Breast epithelium (tissue), 4 donors: Measurements from ENCODE around the gene GRHL3. TPM values are rescaled to one million over a fixed set of nuclear protein-coding genes. Genes with fewer than 3 reads are reported as not detected.

Experiments
- DNase-seq, 2 donors: peaks; one replicate each; pipeline ENCODE4 v3.0.0-alpha.2; 2019; ENCODE audit warnings: low spot score in 2 of 2
- H3K27ac ChIP-seq, 2 donors: fragments of 200-600 bp; sonication (generic) in 1 of 2; one replicate each; pipeline ENCODE4 v1.5.1; 2016 to 2019; ENCODE audit warnings: mild to moderate bottlenecking in 1 of 2
- H3K27me3 ChIP-seq, 2 donors: fragments of 200-600 bp; sonication (generic) in 1 of 2; one replicate each; pipeline versions ENCODE4 v1.5.1 to v1.6.0; 2017 to 2019; ENCODE audit warnings: control low read depth in 1 of 2, mild to moderate bottlenecking in 1 of 2
- H3K36me3 ChIP-seq: fragments of 200-600 bp; one replicate; pipeline ENCODE4 v1.5.1; 2019
- H3K4me1 ChIP-seq, 2 donors: fragments of 200-600 bp; sonication (generic); one replicate each; pipeline ENCODE4 v1.5.1; 2016 to 2019; ENCODE audit warnings: control low read depth in 1 of 2
- H3K4me3 ChIP-seq, 3 donors: fragments of 200-600 bp; sonication (generic); 1 replicate in 2 of 3; 2 replicates in 1 of 3; pipeline ENCODE4 v1.5.1; 2016 to 2019; ENCODE audit warnings: mild to moderate bottlenecking in 3 of 3, moderate library complexity in 2 of 3
- H3K9me3 ChIP-seq, 2 donors: fragments of 200-600 bp; sonication (generic) in 1 of 2; one replicate each; pipeline ENCODE4 v1.5.1; 2016 to 2019; ENCODE audit warnings: control low read depth in 1 of 2
- CTCF ChIP-seq, 3 donors: fragments of 450-650 bp; IDR thresholded peaks; one replicate each; pipeline ENCODE4 v1.5.1; 2016 to 2017; ENCODE audit warnings: antibody characterized with exemption in 3 of 3, mild to moderate bottlenecking in 3 of 3, moderate library complexity in 3 of 3
- POLR2A ChIP-seq: fragments of 450-650 bp; IDR thresholded peaks from one replicate; pipeline ENCODE4 v1.6.1; 2016; ENCODE audit warnings: antibody characterized with exemption, mild to moderate bottlenecking, moderate library complexity
- POLR2AphosphoS5 ChIP-seq, 3 donors: sonication (generic); formaldehyde crosslinking; IDR thresholded peaks; one replicate each; pipeline ENCODE4 v1.6.1; 2017; ENCODE audit warnings: antibody characterized with exemption in 3 of 3
- intact Hi-C: fragments of 100-400 bp; cut with DNase I; formaldehyde crosslinking; loops from one replicate; pipeline ENCODE4 v1.15.1; 2023; ENCODE audit warnings: low total_unique reads
- total RNA-seq, 3 donors: library from RNA; depleted of rRNA; stranded (reverse); fragments of >200 nt; gene quantifications; one replicate each; pipeline ENCODE4 v1.1.0, GENCODE V29; 2016

Gene GRHL3
- total RNA-seq, 3 donors from 2014 or later, result 0.98 to 4.0 TPM; not detected in 1

- Histone ChIP-seq H3K4me3 (peak overlapping the region in 1 of 3 donors; percentile 41), H3K9me3 (no peaks in the 10 kb centered on the region), H3K4me1 (peaks cover 0 to 9% of the 10 kb centered on the region in 2 donors), H3K27me3 (no peaks in the 10 kb centered on the region), H3K27ac (peak overlapping the region; percentile 74 to 92), H3K36me3 (no peaks in the 10 kb centered on the region)
- peak in 1 of 2 donors; percentile 43 for DNase-seq
- intact Hi-C loops, result no loop called here
- TF ChIP-seq POLR2AphosphoS5 (IDR thresholded peaks at IDR 0.05) (peak in 2 of 3 donors; percentile 70 to 76), CTCF (IDR thresholded peaks at IDR 0.05) (no peak)
Observed at GRCh38 chr1:24294228-24294672, 24.9 kb upstream of the GRHL3 start.

- intact Hi-C loops, result no loop called here
- H3K9me3 ChIP-seq, result no peaks in the 10 kb centered on the region
- peak in 1 of 2 donors; percentile 36 for DNase-seq
- peaks cover 0 to 8% of the 10 kb centered on the region in 2 donors for H3K4me1 ChIP-seq
- no peaks in the 10 kb centered on the region for H3K27me3 ChIP-seq
- TF ChIP-seq POLR2AphosphoS5 (IDR thresholded peaks at IDR 0.05) (peak in 2 of 3 donors; percentile 50 to 92), CTCF (IDR thresholded peaks at IDR 0.05) (no peak)
- no peaks in the 10 kb centered on the region for H3K36me3 ChIP-seq
- peak overlapping the region in 1 of 3 donors; percentile 41 for H3K4me3 ChIP-seq
- peak overlapping the region; percentile 74 to 92 for H3K27ac ChIP-seq
Observed at GRCh38 chr1:24294716-24295371, 24.3 kb upstream of the GRHL3 start.

GRCh38 chr1:24295535-24295934 is 23.6 kb upstream of the GRHL3 start:
- H3K36me3 ChIP-seq, result no peaks in the 10 kb centered on the region
- peak overlapping the region; percentile 74 to 92 for H3K27ac ChIP-seq
- peaks cover 0 to 4% of the 10 kb centered on the region in 2 donors for H3K4me1 ChIP-seq
- intact Hi-C loops, result no loop called here
- TF ChIP-seq POLR2AphosphoS5 (IDR thresholded peaks at IDR 0.05) (no peak), CTCF (IDR thresholded peaks at IDR 0.05) (no peak), POLR2A (no peak)
- no peaks in the 10 kb centered on the region for H3K27me3 ChIP-seq
- no peak overlapping the region for H3K4me3 ChIP-seq
- no peaks in the 10 kb centered on the region for H3K9me3 ChIP-seq
- no peak for DNase-seq

GRCh38 chr1:24297187-24297851 is 21.8 kb upstream of the GRHL3 start:
- H3K9me3 ChIP-seq, result no peaks in the 10 kb centered on the region
- H3K4me1 ChIP-seq, result peaks cover 0 to 15% of the 10 kb centered on the region in 2 donors
- H3K27me3 ChIP-seq, result no peaks in the 10 kb centered on the region
- TF ChIP-seq CTCF (IDR thresholded peaks at IDR 0.05) (no peak), POLR2AphosphoS5 (IDR thresholded peaks at IDR 0.05) (no peak), POLR2A (no peak)
- no peak for DNase-seq
- no peak overlapping the region for H3K4me3 ChIP-seq
- H3K27ac ChIP-seq, result no peak overlapping the region
- intact Hi-C loops, result no loop called here
- H3K36me3 ChIP-seq, result no peaks in the 10 kb centered on the region

- H3K4me3 ChIP-seq, result no peak overlapping the region
- H3K4me1 ChIP-seq, result peaks cover 0 to 15% of the 10 kb centered on the region in 2 donors
- H3K27ac ChIP-seq, result no peak overlapping the region
- intact Hi-C loops, result no loop called here
- H3K9me3 ChIP-seq, result no peaks in the 10 kb centered on the region
- no peaks in the 10 kb centered on the region for H3K36me3 ChIP-seq
- DNase-seq, result no peak
- no peaks in the 10 kb centered on the region for H3K27me3 ChIP-seq
- TF ChIP-seq CTCF (IDR thresholded peaks at IDR 0.05) (no peak), POLR2AphosphoS5 (IDR thresholded peaks at IDR 0.05) (no peak), POLR2A (no peak)
Observed at GRCh38 chr1:24297852-24298232, 21.3 kb upstream of the GRHL3 start.
